Stimulated activated naive CD8-positive, alpha-beta T cell treated with anti-CD3 and anti-CD28 coated beads, Interleukin-15, Interleukin-2, amounts not matched to agents 100 ng/mL and 50 ng/mL, for 24 hours (primary cell): Measurements from ENCODE around the gene RTN4R.
"Not testable (repeated sequence)": the region's sequence is repeated elsewhere in the genome, so short reads cannot be mapped to it uniquely, and the experiment has no call there.

Experiments
- H3K27ac Mint-ChIP-seq: one replicate; pipeline ENCODE4 v1.8.0; 2021; ENCODE audit warnings: mild to moderate bottlenecking, mixed read lengths
- H3K27me3 Mint-ChIP-seq: one replicate; pipeline ENCODE4 v1.8.0; 2021; ENCODE audit warnings: mixed read lengths
- H3K36me3 Mint-ChIP-seq: one replicate; pipeline ENCODE4 v1.8.0; 2021; ENCODE audit warnings: low read depth, mixed read lengths
- H3K4me1 Mint-ChIP-seq: one replicate; pipeline ENCODE4 v1.8.0; 2021; ENCODE audit warnings: low read depth, mixed read lengths
- H3K4me3 Mint-ChIP-seq: one replicate; pipeline ENCODE4 v1.8.0; 2021; ENCODE audit warnings: mild to moderate bottlenecking, mixed read lengths
- H3K9me3 Mint-ChIP-seq: one replicate; pipeline ENCODE4 v1.8.0; 2021; ENCODE audit warnings: mixed read lengths

Gene RTN4R

DNA sequence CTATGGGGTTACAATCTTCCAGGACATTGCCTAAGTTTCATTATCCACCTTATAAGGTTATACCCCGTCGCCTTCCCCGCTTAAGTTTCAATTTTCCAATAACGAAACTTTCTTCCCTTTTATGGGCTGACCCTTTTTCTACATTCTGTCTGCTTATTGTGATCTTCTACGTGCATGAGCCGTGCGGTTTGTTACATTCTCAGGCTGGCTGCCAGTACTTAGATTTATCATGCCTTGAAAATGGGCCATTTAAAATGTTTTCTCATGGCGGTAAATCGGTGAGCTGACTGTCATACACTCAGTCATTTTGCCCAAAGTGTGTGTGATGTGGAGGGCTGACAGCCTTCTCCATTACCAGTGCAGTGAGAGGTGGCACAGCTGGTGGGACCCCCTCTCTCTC lies 28.5 kb upstream of the RTN4R start:
- Mint-ChIP-seq H3K36me3 (no peaks in the 10 kb centered on the region), H3K27ac (no peak overlapping the region), H3K27me3 (peaks cover 5% of the 10 kb centered on the region), H3K4me3 (no peak overlapping the region), H3K9me3 (no peaks in the 10 kb centered on the region), H3K4me1 (no peaks in the 10 kb centered on the region)

DNA sequence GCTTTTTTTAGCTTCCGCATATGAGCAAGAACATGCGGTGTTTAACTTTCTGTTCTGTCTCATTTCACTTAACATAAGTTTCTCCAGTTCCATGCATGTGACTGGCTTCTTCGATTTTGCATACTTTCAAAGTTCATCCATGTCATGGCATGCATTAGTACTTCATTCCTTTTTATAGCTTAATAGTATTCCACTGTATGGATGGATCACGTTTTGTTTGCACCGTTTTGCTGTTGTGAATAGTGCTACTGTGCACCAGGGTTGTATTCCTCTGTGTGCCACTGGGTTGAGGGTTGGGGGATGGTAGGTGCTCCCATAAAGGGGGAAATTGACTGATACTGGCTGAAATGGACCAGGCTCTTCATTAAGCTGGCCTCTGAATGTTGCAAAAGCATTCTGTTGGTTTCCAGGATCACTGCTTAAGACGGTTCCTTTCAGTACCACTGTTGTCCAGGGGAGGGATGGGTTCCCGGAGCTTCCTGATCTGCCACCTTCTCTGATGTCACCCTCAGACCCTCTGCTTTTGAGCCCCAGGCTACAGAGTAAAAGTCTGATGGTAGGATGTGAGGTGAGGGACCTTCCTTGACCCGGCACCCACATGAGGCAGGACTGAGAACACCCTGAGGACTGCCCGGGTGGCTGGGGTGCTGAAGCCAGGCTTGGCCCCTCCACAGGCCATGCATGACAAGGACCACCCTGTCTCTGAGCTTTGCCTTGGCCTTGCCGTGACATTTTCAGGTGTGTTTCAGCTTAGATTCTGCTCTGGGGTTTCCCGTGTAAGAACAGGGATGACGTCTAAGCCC lies 27.3 kb upstream of the RTN4R start:
- no peaks in the 10 kb centered on the region for H3K27me3 Mint-ChIP-seq
- H3K4me1 Mint-ChIP-seq: no peaks in the 10 kb centered on the region
- no peaks in the 10 kb centered on the region for H3K9me3 Mint-ChIP-seq
- H3K27ac Mint-ChIP-seq: no peak overlapping the region
- H3K4me3 Mint-ChIP-seq: no peak overlapping the region
- no peaks in the 10 kb centered on the region for H3K36me3 Mint-ChIP-seq

DNA sequence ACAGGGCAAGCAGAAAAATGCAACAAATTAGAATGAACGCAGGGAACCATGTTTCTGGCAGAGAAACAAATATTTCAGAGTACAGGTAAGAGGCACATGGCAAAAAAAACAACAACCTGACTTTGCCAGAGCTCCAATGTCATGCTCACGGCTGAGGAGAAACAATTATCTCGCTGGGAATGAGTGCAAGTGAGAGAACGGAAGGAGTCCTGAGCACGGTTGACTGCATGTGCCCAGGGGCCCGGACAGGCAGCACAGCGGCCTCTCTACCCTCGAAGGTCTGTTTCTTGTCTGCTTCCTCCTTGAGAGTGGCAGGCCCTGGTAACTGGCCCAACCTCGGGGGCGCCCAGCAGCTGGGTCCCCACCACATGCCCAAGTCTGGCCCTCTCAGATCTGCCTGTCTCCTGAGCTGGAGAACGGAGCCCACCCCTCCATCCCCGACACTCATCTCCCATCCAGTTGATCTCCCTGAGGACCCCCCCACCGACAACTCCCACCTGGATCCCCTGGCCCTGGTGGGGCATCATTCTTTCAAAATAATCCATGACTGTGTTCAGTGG lies 24.6 kb upstream of the RTN4R start:
- no peaks in the 10 kb centered on the region for H3K9me3 Mint-ChIP-seq
- H3K27me3 Mint-ChIP-seq: no peaks in the 10 kb centered on the region
- H3K27ac Mint-ChIP-seq: no peak overlapping the region
- no peaks in the 10 kb centered on the region for H3K4me1 Mint-ChIP-seq
- H3K36me3 Mint-ChIP-seq: no peaks in the 10 kb centered on the region
- no peak overlapping the region for H3K4me3 Mint-ChIP-seq

DNA sequence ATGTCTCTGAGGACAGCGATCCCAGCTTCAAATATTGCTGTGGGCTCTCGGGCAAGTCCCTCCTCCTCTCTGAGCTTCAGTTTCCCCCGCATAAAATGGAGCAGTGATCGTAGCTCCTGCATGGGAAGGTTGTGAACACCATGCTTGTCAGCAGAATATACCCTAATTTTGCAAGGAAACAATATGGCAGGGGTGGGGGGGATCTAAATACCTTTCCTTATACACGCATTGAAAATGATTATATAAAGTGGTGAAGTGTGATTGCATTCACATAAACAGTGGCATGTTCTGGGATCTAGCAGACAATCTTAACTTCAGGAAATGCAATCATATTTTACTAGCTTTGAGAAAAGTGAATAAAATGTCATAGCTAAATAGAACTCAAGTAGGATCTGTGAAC lies 24.0 kb upstream of the RTN4R start:
- Mint-ChIP-seq H3K36me3 (no peaks in the 10 kb centered on the region), H3K4me3 (no peak overlapping the region), H3K4me1 (no peaks in the 10 kb centered on the region), H3K9me3 (no peaks in the 10 kb centered on the region), H3K27ac (no peak overlapping the region), H3K27me3 (no peaks in the 10 kb centered on the region)

DNA sequence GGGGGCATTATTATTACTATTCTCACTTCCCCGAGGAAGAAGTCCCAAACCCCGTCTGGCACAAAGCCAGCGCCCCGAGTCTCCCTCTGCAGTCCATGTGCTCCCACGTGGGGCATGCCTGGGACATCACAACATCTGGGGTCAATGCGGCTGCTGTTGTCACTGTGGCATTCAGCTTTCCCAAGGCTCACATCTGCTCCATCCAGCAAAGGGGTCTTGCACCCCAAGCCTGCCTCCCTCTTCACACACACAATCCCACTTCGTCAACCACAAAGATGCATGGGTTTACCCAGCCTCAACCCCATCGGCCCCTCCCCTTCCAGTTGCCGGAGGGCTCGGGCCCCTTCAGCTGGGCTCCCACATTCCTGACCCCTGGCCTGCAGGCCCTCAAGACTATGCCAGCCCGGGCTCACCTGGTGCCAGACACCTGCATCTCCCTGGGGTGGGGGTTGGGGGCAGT lies 23.5 kb upstream of the RTN4R start:
- no peaks in the 10 kb centered on the region for H3K27me3 Mint-ChIP-seq

DNA sequence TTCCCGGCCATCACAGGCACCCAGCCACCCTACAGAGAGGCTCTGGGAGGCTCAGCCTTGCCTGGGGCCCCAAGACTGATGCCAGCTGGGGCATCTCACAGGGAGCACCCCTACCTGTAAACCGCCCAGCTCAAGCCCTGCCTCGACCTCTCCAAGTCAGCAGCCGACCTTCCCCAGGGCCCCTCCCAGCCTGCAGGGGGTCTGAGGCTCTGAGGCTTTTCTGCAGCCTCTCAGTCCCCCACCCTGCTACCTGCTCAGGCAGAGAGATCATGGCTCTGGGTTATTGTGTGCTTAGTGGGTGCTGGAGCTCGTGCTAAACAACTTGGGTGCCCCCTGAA lies 23.1 kb upstream of the RTN4R start:
- Mint-ChIP-seq H3K27me3 (no peaks in the 10 kb centered on the region), H3K4me1 (no peaks in the 10 kb centered on the region), H3K27ac (no peak overlapping the region), H3K9me3 (no peaks in the 10 kb centered on the region), H3K4me3 (no peak overlapping the region), H3K36me3 (no peaks in the 10 kb centered on the region)

More for the DNA sequence above, 23.5 kb upstream of the RTN4R start:
- no peak overlapping the region for H3K27ac Mint-ChIP-seq
- no peaks in the 10 kb centered on the region for H3K4me1 Mint-ChIP-seq
- no peaks in the 10 kb centered on the region for H3K9me3 Mint-ChIP-seq
- H3K4me3 Mint-ChIP-seq: no peak overlapping the region
- no peaks in the 10 kb centered on the region for H3K36me3 Mint-ChIP-seq

DNA sequence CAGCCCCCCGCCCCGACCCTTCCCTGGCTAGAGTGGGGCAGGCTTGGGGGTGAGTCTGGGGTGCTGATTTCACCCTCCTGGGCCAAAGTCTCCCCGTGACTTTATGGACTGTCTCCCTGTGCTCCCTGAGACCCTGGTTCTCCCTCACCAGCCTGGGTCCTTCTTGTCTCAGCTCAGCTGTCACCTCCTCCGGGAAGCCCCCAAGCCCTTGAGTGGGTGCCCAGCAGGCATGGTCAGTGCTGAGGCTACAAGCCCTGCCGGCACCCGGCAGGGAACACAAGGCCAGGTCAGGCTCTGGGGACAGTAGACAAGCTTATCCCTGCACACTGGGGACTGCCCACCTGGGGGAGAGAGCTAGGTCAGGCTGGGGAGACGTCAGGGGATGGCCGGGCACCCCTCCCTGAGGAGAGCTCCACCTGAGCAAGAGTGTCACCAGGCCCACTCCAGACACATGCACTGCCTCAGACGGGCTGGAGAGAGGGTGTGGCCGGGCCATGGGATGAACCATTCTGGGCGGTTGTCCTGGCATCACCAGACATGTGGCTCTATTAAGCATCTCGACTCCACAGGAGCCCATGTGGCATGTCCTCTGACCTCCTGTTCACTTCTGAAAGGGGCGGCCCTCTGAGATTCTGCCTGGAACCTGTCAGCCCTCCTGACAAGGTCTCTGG lies 22.6 kb upstream of the RTN4R start:
- Mint-ChIP-seq H3K4me1 (no peaks in the 10 kb centered on the region), H3K36me3 (no peaks in the 10 kb centered on the region), H3K27me3 (no peaks in the 10 kb centered on the region), H3K9me3 (no peaks in the 10 kb centered on the region), H3K27ac (no peak overlapping the region), H3K4me3 (no peak overlapping the region)

DNA sequence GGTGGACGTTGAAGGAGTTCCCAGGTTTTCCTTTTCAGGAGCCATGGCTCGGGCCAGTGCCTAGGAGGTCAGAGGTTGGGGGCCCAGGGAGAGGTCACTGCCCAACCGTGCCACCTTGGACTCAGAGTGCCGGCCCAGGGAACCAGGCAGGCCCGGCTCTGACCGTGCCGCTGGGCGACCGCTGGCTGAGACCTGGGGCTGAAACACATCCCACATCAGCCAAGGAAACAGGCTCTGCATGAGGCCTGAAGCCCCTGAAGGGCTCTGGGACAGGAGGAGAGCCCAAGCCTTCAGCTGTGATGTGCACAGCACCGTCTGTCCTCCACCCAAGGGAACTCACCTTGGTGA lies 21.9 kb upstream of the RTN4R start:
- Mint-ChIP-seq H3K36me3 (no peaks in the 10 kb centered on the region), H3K27ac (no peak overlapping the region), H3K4me3 (no peak overlapping the region), H3K27me3 (no peaks in the 10 kb centered on the region), H3K9me3 (no peaks in the 10 kb centered on the region), H3K4me1 (no peaks in the 10 kb centered on the region)

DNA sequence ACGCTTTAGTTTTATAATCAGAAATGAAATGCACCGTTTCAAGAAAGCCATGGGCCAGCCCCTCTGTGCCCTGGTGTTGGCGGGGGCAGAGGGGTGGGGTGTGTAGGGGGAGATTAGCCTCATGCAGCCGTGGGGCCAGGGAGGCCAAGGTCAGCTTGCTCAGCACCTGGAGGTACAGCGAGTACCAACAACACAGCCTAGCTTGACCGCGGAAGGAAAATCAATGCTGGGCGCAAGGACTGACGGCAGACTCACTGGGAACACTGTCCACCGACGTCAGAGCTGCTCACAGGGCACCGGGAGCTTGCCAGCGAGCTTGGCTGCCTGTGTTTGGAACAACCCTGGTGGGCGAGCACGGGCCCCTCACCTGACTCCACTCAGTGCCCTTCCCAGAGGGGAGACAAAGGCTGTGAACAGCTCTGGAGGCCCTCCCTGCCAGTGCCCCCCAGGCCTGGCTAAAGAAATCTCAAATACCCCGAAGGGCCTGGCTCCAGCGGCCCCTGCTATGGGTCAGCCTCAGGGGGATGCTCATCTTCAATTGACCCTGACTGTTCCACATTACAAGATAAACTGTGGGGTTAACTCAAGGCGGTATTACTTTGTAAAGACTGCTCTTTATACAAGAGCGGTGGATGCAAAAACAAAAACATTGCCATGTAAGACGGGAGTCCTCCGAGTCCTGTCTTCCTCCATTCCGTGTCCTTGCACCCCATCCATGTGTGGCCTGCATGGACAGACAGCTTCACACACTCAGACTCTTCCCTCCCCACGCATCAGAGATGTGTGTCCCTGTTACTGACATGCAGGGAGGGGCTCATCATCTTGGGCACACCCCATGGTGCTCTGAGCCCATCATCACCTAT lies 21.3 kb upstream of the RTN4R start:
- H3K27me3 Mint-ChIP-seq, H3K27ac Mint-ChIP-seq, H3K4me3 Mint-ChIP-seq, H3K9me3 Mint-ChIP-seq, H3K4me1 Mint-ChIP-seq, H3K36me3 Mint-ChIP-seq: not testable (repeated sequence)

DNA sequence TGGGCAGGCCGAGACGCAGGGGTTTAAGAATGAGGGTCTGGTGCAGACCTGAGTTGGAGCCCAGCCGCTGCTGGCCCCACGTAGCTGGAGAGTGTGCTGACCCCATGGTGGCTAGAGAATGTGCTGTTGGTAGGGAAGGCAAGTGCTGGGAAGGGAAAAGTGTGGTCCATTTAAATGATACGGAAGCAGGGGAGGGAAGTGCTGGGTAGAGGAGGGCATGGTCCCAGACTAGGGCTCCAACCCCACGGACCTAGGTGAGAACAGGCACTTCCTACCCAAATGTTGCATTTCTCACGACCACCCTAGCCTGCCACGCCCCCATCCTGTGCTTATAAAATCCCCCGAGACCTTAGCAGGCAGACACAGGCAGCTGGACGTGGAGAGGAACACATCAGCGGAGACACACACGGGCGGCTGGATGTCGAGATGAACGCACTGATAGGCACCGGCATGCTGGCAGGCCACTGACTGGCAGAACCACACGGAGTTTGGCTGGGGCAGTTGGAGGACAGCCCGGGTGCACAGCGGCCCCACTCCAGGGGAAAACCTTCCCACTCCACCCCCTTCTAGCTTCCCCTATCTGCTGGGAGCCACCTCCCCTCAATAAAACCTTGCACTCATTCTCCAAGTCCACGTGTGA lies 18.8 kb upstream of the RTN4R start:
- H3K4me1 Mint-ChIP-seq, H3K9me3 Mint-ChIP-seq, H3K27ac Mint-ChIP-seq, H3K27me3 Mint-ChIP-seq, H3K4me3 Mint-ChIP-seq, H3K36me3 Mint-ChIP-seq: not testable (repeated sequence)

DNA sequence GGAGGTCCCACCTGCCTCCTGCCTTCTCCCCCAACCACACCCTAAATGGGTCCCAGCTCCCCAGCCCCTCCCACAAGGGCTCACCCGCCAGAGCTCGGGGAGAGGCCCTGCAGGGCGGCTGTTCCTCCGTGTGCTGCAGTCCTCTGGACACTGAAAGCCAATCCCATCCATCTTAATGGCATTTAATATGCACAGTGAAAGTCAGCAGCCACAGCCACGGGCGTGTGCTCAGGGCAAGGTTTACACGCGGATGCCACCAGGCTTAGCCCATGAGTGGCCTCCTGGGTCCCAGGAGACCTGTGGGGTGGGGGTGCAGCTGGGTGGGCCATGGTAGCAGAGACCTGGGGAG lies 18.2 kb upstream of the RTN4R start:
- H3K36me3 Mint-ChIP-seq, H3K9me3 Mint-ChIP-seq, H3K27me3 Mint-ChIP-seq, H3K4me3 Mint-ChIP-seq, H3K27ac Mint-ChIP-seq, H3K4me1 Mint-ChIP-seq: not testable (repeated sequence)

DNA sequence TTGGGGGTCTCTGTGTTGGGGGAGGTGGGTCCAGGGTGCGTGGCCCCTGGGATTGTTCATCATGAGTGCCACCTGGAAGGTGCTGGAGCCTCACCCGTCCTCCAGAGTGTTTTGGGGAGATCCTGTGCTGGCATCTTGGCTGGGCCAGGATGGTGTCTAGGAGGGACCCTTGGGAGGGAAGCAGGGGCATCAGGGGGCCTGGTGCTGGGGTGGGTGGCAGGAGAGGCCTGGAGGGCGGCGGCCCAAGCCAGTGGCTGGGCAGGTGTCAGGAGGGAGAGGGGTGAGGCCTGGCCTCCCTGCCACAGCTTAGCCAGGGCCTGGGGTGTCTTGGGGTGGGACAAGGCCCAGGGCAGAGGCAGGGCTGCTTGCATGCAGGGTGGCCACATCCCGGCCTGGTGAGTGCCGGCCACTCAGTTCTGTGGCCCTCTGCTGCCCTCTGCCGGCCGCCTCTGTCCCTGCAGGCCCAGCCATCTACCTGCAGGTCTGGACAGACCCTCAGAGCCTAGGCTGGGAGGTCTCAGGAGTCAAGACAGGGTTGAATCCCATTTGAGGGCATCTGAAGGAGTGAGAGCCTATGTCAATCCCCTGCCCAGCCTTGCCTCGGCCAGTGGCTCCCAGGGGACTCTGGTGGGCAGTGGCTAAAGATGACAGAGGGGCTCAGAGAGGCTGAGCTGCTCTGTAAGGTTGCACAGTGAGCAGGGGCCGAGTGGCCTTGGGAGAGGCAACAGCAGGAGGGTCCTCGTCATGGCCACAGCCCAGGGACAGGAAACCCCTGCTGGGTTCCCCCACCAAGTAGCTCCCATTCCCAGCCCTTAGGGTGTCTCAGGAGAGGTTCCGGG lies 17.6 kb upstream of the RTN4R start:
- not testable (repeated sequence) for H3K36me3 Mint-ChIP-seq, H3K4me1 Mint-ChIP-seq, H3K27ac Mint-ChIP-seq, H3K27me3 Mint-ChIP-seq, H3K9me3 Mint-ChIP-seq, H3K4me3 Mint-ChIP-seq

DNA sequence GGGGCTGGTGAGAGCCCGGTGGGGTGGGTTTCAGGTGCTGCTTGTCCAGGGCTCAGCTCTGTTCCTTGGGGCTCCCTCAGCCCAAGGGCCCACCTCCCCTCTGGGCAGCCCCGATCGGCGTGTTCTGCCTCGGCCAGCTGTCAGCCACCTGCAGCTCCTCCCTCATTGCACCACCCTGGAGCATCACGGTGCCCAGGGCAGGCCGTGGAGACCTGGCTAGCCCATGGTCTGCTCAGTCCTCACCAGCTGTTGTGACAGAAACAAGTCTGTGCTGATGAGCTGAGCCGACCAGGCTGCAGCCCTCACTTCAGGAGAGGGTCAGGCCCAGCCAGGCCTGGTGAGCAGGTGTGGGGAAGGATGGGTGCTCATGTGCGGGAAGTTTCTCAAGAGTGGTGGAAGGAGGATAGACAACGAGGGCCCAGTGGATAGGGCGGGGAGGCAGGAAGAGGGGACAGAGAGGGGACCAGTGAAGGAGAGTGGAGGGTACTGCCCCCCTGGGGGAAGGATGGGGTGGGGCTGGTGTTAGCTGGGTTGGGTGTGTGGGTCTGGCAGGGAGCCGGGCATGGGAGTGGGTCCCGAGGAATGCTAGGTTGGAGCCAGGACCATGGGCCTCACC lies 16.5 kb upstream of the RTN4R start:
- peaks cover 2% of the 10 kb centered on the region for H3K4me1 Mint-ChIP-seq
- H3K27ac Mint-ChIP-seq: no peak overlapping the region
- H3K36me3 Mint-ChIP-seq: no peaks in the 10 kb centered on the region
- H3K9me3 Mint-ChIP-seq: no peaks in the 10 kb centered on the region
- no peaks in the 10 kb centered on the region for H3K27me3 Mint-ChIP-seq
- no peak overlapping the region for H3K4me3 Mint-ChIP-seq

DNA sequence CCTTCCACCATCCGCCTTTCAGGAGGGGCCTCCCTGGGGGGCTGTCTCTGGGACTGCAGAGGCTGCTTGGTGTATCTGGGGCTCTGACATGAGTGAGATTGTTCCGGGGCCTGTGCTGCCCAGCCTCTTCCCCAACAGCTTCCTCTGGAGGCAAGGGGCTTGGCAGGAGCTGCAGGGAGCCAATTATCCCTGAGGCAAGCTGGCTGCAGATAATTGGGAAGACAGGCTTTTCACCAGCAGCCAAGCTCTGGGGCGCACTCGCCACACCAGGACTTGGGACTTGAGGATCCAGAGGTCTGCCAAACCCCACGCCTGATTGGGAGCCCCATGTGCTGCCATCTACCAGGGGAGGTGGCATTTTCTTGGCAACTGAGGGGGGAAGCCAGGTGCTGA lies 15.6 kb upstream of the RTN4R start:
- Mint-ChIP-seq H3K4me1 (peaks cover 4% of the 10 kb centered on the region), H3K9me3 (no peaks in the 10 kb centered on the region), H3K4me3 (no peak overlapping the region), H3K27me3 (no peaks in the 10 kb centered on the region), H3K27ac (no peak overlapping the region), H3K36me3 (no peaks in the 10 kb centered on the region)
